SK-N-MC (cell line): Measurements from ENCODE around the gene PPP6R3.

ENCODE experiments used
- EZH2 ChIP-seq: fragments of 200-600 bp; sonication (generic); IDR thresholded peaks from one replicate; pipeline ENCODE4 v1.6.1; 2017; ENCODE audit warnings: antibody characterized with exemption
- FOXP2 ChIP-seq: optimal IDR thresholded peaks from 2 replicates; pipeline ENCODE3; 2011; ENCODE audit warnings: mild to moderate bottlenecking, moderate library complexity; ENCODE audit not compliant: insufficient read depth; ENCODE audit errors: extremely low read length, control extremely low read depth
- POLR2AphosphoS5 ChIP-seq: IDR thresholded peaks from 2 replicates; pipeline ENCODE4 v1.6.1; 2012; ENCODE audit warnings: mild to moderate bottlenecking, low read depth, low read length, borderline replicate concordance

DNA sequence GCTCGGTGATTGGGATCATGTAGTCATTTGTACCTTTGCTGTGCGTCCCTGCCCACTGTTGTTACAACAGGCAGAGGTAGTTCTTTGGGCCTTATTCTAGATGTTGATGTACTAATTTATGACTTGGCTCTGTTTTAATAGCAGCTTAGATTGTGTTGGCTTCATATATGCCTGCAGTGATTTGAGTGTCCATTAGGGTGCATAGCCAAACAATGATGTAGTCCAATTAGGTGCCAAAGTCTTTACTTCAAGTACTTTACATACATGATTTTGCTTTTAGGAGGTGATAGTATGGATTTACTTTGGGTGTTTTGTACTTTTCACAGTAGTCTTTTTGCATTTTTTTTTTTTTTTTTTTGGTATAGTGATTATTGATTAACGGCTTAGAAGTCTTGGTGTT lies 46.4 kb downstream of the PPP6R3 start:
- no peak for TF ChIP-seq EZH2
- TF ChIP-seq POLR2AphosphoS5: no peak
- no peak for TF ChIP-seq FOXP2
